Globus pallidus (tissue), 1 donor: ENCODE results near the gene NPAS2.

Source experiments
- DNase-seq: peaks from one replicate; pipeline ENCODE4 v3.0.0-alpha.2; 2015; ENCODE audit warnings: low spot score

Gene NPAS2

GRCh38 chr2:100907832-100908231 lies 87.9 kb downstream of the NPAS2 start:
- no peak for DNase-seq

GRCh38 chr2:100909534-100910081 lies 89.7 kb downstream of the NPAS2 start:
- DNase-seq: no peak

GRCh38 chr2:100910111-100910510 lies 90.2 kb downstream of the NPAS2 start:
- DNase-seq: no peak

GRCh38 chr2:100919316-100919715 lies 99.4 kb downstream of the NPAS2 start:
- no peak for DNase-seq

GRCh38 chr2:100921685-100922161 lies 101.8 kb downstream of the NPAS2 start:
- no peak for DNase-seq

- no peak for DNase-seq
These were observed 103.6 kb downstream of the NPAS2 start for GRCh38 chr2:100923461-100924060.

GRCh38 chr2:100924122-100924519 lies 104.2 kb downstream of the NPAS2 start:
- DNase-seq: no peak

GRCh38 chr2:100924520-100925451 lies 104.8 kb downstream of the NPAS2 start:
- DNase-seq: peak; percentile 25

GRCh38 chr2:100928235-100928634 lies 108.3 kb downstream of the NPAS2 start:
- no peak for DNase-seq

GRCh38 chr2:100929147-100929546 lies 109.2 kb downstream of the NPAS2 start:
- no peak for DNase-seq

- no peak for DNase-seq
These were observed 114.8 kb downstream of the NPAS2 start for GRCh38 chr2:100934504-100935371.

- no peak for DNase-seq
These were observed 115.4 kb downstream of the NPAS2 start for GRCh38 chr2:100935372-100935752.

GRCh38 chr2:100936070-100936741 lies 116.3 kb downstream of the NPAS2 start:
- no peak for DNase-seq

GRCh38 chr2:100936972-100937542 lies 117.1 kb downstream of the NPAS2 start:
- DNase-seq: no peak

GRCh38 chr2:100938031-100939026 lies 118.4 kb downstream of the NPAS2 start:
- DNase-seq: no peak

GRCh38 chr2:100939445-100939844 lies 119.5 kb downstream of the NPAS2 start:
- no peak for DNase-seq

GRCh38 chr2:100940240-100940639 lies 120.3 kb downstream of the NPAS2 start:
- no peak for DNase-seq

GRCh38 chr2:100940766-100941645 lies 121.1 kb downstream of the NPAS2 start:
- no peak for DNase-seq
